ENCODE measurements around the gene ACTN3. TPM values are rescaled to one million over a fixed set of nuclear protein-coding genes. Genes with fewer than 3 reads are reported as not detected.

Gene ACTN3
- total RNA-seq, 1 experiment from 2014 or later, result 18.5 TPM

DNA sequence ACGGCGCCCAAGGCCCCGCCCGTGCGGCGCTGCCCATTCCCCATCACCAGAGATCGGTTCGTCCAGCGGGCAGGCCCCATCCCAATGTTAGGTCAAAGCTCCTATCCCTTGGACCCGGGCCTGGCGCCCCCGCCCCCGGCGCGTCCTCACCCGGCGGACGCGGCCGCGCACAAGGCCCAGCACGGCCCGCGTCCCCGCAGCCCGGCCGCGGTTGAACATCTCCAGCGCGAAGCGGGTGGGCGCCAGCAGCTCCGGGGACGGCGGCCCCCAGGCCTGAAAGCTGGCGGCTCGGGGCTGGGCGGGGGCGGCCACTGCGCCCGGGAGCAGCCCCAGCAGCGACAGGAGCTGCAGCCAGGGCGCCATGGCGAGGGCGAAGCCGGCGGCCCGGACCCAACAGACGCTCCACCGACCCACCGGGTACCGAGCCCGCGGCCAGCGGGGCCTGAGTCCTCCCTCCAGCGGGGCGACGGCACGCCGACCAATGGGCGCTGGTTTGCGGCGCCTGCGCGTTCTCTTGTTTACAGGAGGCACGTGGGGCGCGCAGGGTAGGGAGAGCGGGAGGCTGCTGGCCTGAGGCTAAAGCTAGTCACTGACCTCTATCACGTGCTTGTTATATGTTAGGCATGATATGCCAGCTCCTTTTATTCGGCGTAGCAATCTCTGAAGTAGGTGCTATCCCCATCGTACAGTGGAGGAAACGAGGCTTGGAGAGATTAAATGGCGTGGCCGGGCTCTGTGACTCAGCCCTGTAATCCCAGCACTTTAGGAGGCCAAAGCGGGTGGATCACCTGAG is 21.6 kb downstream of the ACTN3 start, which contains the start of gene CTSF:
TSS of gene CTSF (minus strand) at position 483 of the 793 bp plus-strand sequence. CDS start at position 363, 120 bp downstream.
- H3K27ac Mint-ChIP-seq, result peak within 1 kb of the TSS; percentile 48; the same call in 1 of the 2 replicates
- H3K27me3 Mint-ChIP-seq (ENCODE audit: low read depth), result peaks cover 15% of the 10 kb centered on the region
- peaks cover 2% of the 10 kb centered on the region for H3K36me3 Mint-ChIP-seq
- H3K4me1 Mint-ChIP-seq, result peaks cover 21% of the 10 kb centered on the region
- TF ChIP-seq, protein P1, sequence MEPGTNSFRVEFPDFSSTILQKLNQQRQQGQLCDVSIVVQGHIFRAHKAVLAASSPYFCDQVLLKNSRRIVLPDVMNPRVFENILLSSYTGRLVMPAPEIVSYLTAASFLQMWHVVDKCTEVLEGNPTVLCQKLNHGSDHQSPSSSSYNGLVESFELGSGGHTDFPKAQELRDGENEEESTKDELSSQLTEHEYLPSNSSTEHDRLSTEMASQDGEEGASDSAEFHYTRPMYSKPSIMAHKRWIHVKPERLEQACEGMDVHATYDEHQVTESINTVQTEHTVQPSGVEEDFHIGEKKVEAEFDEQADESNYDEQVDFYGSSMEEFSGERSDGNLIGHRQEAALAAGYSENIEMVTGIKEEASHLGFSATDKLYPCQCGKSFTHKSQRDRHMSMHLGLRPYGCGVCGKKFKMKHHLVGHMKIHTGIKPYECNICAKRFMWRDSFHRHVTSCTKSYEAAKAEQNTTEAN (CRISPR knock-in tag; IDR thresholded peaks at IDR 0.05), result no peak
- no peak for TF ChIP-seq CREB1 (CRISPR knock-in tag; IDR thresholded peaks at IDR 0.05)
- no peak for TF ChIP-seq NR2C2 (CRISPR knock-in tag; IDR thresholded peaks at IDR 0.05)
- TF ChIP-seq, protein P2, sequence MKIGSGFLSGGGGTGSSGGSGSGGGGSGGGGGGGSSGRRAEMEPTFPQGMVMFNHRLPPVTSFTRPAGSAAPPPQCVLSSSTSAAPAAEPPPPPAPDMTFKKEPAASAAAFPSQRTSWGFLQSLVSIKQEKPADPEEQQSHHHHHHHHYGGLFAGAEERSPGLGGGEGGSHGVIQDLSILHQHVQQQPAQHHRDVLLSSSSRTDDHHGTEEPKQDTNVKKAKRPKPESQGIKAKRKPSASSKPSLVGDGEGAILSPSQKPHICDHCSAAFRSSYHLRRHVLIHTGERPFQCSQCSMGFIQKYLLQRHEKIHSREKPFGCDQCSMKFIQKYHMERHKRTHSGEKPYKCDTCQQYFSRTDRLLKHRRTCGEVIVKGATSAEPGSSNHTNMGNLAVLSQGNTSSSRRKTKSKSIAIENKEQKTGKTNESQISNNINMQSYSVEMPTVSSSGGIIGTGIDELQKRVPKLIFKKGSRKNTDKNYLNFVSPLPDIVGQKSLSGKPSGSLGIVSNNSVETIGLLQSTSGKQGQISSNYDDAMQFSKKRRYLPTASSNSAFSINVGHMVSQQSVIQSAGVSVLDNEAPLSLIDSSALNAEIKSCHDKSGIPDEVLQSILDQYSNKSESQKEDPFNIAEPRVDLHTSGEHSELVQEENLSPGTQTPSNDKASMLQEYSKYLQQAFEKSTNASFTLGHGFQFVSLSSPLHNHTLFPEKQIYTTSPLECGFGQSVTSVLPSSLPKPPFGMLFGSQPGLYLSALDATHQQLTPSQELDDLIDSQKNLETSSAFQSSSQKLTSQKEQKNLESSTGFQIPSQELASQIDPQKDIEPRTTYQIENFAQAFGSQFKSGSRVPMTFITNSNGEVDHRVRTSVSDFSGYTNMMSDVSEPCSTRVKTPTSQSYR (CRISPR knock-in tag; IDR thresholded peaks at IDR 0.05), result no peak
- no peak for TF ChIP-seq JUN (CRISPR knock-in tag; IDR thresholded peaks at IDR 0.05)
- TF ChIP-seq, protein P3, sequence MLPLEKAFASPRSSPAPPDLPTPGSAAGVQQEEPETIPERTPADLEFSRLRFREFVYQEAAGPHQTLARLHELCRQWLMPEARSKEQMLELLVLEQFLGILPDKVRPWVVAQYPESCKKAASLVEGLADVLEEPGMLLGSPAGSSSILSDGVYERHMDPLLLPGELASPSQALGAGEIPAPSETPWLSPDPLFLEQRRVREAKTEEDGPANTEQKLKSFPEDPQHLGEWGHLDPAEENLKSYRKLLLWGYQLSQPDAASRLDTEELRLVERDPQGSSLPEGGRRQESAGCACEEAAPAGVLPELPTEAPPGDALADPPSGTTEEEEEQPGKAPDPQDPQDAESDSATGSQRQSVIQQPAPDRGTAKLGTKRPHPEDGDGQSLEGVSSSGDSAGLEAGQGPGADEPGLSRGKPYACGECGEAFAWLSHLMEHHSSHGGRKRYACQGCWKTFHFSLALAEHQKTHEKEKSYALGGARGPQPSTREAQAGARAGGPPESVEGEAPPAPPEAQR (CRISPR knock-in tag; IDR thresholded peaks at IDR 0.05), result no peak
- TF ChIP-seq NFATC4 (CRISPR knock-in tag; IDR thresholded peaks at IDR 0.05), result no peak
- TF ChIP-seq RELA (CRISPR knock-in tag; IDR thresholded peaks at IDR 0.05; ENCODE audit: borderline replicate concordance), result no peak
- TF ChIP-seq TCF7 (CRISPR knock-in tag; IDR thresholded peaks at IDR 0.05; ENCODE audit: low read depth), result no peak
- no peak for TF ChIP-seq NFYB (CRISPR knock-in tag; conservative IDR thresholded peaks at IDR 0.05; ENCODE audit: low read depth)
- TF ChIP-seq, protein P4, sequence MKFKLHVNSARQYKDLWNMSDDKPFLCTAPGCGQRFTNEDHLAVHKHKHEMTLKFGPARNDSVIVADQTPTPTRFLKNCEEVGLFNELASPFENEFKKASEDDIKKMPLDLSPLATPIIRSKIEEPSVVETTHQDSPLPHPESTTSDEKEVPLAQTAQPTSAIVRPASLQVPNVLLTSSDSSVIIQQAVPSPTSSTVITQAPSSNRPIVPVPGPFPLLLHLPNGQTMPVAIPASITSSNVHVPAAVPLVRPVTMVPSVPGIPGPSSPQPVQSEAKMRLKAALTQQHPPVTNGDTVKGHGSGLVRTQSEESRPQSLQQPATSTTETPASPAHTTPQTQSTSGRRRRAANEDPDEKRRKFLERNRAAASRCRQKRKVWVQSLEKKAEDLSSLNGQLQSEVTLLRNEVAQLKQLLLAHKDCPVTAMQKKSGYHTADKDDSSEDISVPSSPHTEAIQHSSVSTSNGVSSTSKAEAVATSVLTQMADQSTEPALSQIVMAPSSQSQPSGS (CRISPR knock-in tag; IDR thresholded peaks at IDR 0.05; ENCODE audit: borderline replicate concordance, low read depth), result no peak
- no peak for TF ChIP-seq TEAD1 (CRISPR knock-in tag; IDR thresholded peaks at IDR 0.05)
- H3K4me3 Mint-ChIP-seq, result peak within 1 kb of the TSS; percentile 16; the same call in 1 of the 2 replicates
- POLR2A ChIA-PET, result no interaction called here
- H3K9me3 Mint-ChIP-seq, result peaks cover 3% of the 10 kb centered on the region; the same call in 1 of the 2 replicates
- DNase-seq (ENCODE audit: low spot score) (peak; percentile 53), ATAC-seq (no peak)
- CTCF ChIA-PET, result interaction anchor here (0.6 to 3.9 kb wide), 6 partner anchors 9 to 110 kb away, joined by 3 to 23 read pairs (median 5); partner anchors contain the start of genes CCDC87, CCS and RBM4B

DNA sequence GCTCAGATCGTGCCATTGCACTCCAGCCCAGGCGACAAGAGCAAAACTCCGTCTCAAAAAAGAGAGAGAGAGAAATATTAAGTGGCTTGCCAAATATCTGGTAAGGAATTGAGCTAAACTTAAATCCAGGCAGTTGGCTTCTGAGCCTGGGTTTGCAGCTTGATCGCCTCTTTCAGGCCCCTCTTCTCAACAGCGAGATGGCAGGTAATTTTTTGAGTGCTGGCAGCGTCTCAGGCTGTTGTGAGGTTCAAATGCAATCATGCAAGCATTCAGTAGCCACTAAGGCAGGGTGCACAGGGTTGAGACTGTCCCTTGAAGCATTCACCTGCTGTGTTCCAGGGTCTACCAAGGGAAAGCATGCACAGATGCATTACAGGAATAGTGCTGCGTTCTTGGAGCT is 22.4 kb downstream of the ACTN3 start:
- Mint-ChIP-seq H3K9me3 (peaks cover 10% of the 10 kb centered on the region), H3K4me1 (peaks cover 21% of the 10 kb centered on the region), H3K27ac (peak overlapping the region; percentile 48; the same call in 1 of the 2 replicates), H3K27me3 (ENCODE audit: low read depth) (peaks cover 18% of the 10 kb centered on the region), H3K4me3 (no peak overlapping the region), H3K36me3 (peaks cover 9% of the 10 kb centered on the region)
- CTCF ChIA-PET, result interaction anchor here (1.2 to 3.9 kb wide), 6 partner anchors 10 to 109 kb away, joined by 3 to 23 read pairs (median 5); partner anchors contain the start of genes CCDC87, CCS and RBM4B
- DNase-seq (ENCODE audit: low spot score) (no peak), ATAC-seq (no peak)
- POLR2A ChIA-PET, result no interaction called here
- TF ChIP-seq IRF1 (CRISPR knock-in tag; IDR thresholded peaks at IDR 0.05), result no peak
- TF ChIP-seq ZNF263 (CRISPR knock-in tag; IDR thresholded peaks at IDR 0.05; ENCODE audit: low read depth), result no peak
- TF ChIP-seq ZNF121 (CRISPR knock-in tag; IDR thresholded peaks at IDR 0.05), result no peak
- TF ChIP-seq ZNF138 (CRISPR knock-in tag; conservative IDR thresholded peaks at IDR 0.05), result no peak
- no peak for TF ChIP-seq JAZF1 (CRISPR knock-in tag; IDR thresholded peaks at IDR 0.05)
- no peak for TF ChIP-seq FOXP1 (CRISPR knock-in tag; IDR thresholded peaks at IDR 0.05; ENCODE audit: borderline replicate concordance)
- no peak for TF ChIP-seq NFE2L1 (CRISPR knock-in tag; IDR thresholded peaks at IDR 0.05)
- TF ChIP-seq, protein P2 (CRISPR knock-in tag; IDR thresholded peaks at IDR 0.05), result no peak
- TF ChIP-seq GABPB1 (CRISPR knock-in tag; IDR thresholded peaks at IDR 0.05), result no peak
- no peak for TF ChIP-seq ZBTB21 (CRISPR knock-in tag; IDR thresholded peaks at IDR 0.05; ENCODE audit: borderline replicate concordance)
- TF ChIP-seq CREB1 (CRISPR knock-in tag; IDR thresholded peaks at IDR 0.05), result no peak
- no peak for TF ChIP-seq SP1 (CRISPR knock-in tag; conservative IDR thresholded peaks at IDR 0.05)
- TF ChIP-seq, protein P5, sequence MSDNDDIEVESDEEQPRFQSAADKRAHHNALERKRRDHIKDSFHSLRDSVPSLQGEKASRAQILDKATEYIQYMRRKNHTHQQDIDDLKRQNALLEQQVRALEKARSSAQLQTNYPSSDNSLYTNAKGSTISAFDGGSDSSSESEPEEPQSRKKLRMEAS (CRISPR knock-in tag; IDR thresholded peaks at IDR 0.05), result no peak
